ENCODE measurements around the gene HELZ2.

Gene HELZ2

GRCh38 chr20:63587776-63588591 is 13.9 kb upstream of the HELZ2 start:
- Histone ChIP-seq H3K27ac (ENCODE audit: extremely low read depth, low read depth, low read length) (no peak overlapping the region), H3K4me3 (ENCODE audit: low read depth, low read length) (no peak overlapping the region), H3K4me1 (ENCODE audit: control insufficient read depth, insufficient read depth, low read length) (no peaks in the 10 kb centered on the region), H3K9me3 (ENCODE audit: control insufficient read depth, insufficient read depth, low read depth, low read length) (no peaks in the 10 kb centered on the region), H3K36me3 (ENCODE audit: control insufficient read depth in 2 of 2, insufficient read depth in 1 of 2, low read length in 2 of 2) (peaks cover 0 to 31% of the 10 kb centered on the region in 2 experiments; a peak in 2 of 3 replicates)
- TF ChIP-seq ZFHX2 (tag by site-specific recombination; conservative IDR thresholded peaks at IDR 0.05) (peak; percentile 59), SP3 (tag by site-specific recombination; IDR thresholded peaks at IDR 0.05) (no peak), ZNF174 (tag by site-specific recombination; IDR thresholded peaks at IDR 0.05) (no peak), ZNF518A (tag by site-specific recombination; conservative IDR thresholded peaks at IDR 0.05; ENCODE audit: low read depth) (no peak), ZNF488 (tag by site-specific recombination; IDR thresholded peaks at IDR 0.05) (no peak)
- ChIA-PET CTCF (interaction anchor here (0.6 kb wide), 1 partner anchor 178 kb away, joined by 4 read pairs; no protein-coding TSS in a partner anchor), POLR2A (no interaction called here)

- POLR2A ChIA-PET, result no interaction called here
- TF ChIP-seq ZNF350 (tag by site-specific recombination; IDR thresholded peaks at IDR 0.05) (no peak), ZNF266 (tag by site-specific recombination; IDR thresholded peaks at IDR 0.05; ENCODE audit: low read depth) (no peak), BCL11B (tag by site-specific recombination; IDR thresholded peaks at IDR 0.05; ENCODE audit: low read depth) (no peak), ZNF707 (tag by site-specific recombination; IDR thresholded peaks at IDR 0.05) (no peak), PATZ1 (tag by site-specific recombination; IDR thresholded peaks at IDR 0.05) (no peak), ZNF555 (tag by site-specific recombination; conservative IDR thresholded peaks at IDR 0.05) (no peak), ZNF449 (tag by site-specific recombination; IDR thresholded peaks at IDR 0.05) (no peak), PRDM4 (tag by site-specific recombination; IDR thresholded peaks at IDR 0.05) (no peak)
- no peak overlapping the region for H3K27ac ChIP-seq (ENCODE audit: extremely low read depth, low read depth, low read length)
These were observed 13.2 kb upstream of the HELZ2 start for GRCh38 chr20:63587256-63587655.

More at GRCh38 chr20:63587256-63587655, 13.2 kb upstream of the HELZ2 start:
- CTCF ChIA-PET, result interaction anchor here (0.6 kb wide), 1 partner anchor 59 kb away, joined by 3 read pairs; no protein-coding TSS in a partner anchor
- Histone ChIP-seq H3K9me3 (ENCODE audit: control insufficient read depth, insufficient read depth, low read depth, low read length) (no peaks in the 10 kb centered on the region), H3K36me3 (ENCODE audit: control insufficient read depth in 2 of 2, insufficient read depth in 1 of 2, low read length in 2 of 2) (peaks cover 0 to 26% of the 10 kb centered on the region in 2 experiments; a peak in 2 of 3 replicates), H3K4me3 (ENCODE audit: low read depth, low read length) (no peak overlapping the region), H3K4me1 (ENCODE audit: control insufficient read depth, insufficient read depth, low read length) (no peaks in the 10 kb centered on the region)

All from HEK293 (cell line).